Stomach smooth muscle (tissue), 2 donors: ENCODE measurements around the gene POLR2J.
"Not testable (repeated sequence)": the region's sequence is repeated elsewhere in the genome, so short reads cannot be mapped to it uniquely, and the experiment has no call there.

ENCODE experiments used
- H3K27ac ChIP-seq: one replicate; pipeline ENCODE4 v1.7.0; 2013; ENCODE audit warnings: mild to moderate bottlenecking, low read length, inconsistent platforms
- H3K27me3 ChIP-seq, 2 donors: one replicate each; pipeline ENCODE4 v1.7.0; 2013; ENCODE audit warnings: low read length in 2 of 2; ENCODE audit not compliant: insufficient read depth in 2 of 2, control insufficient read depth in 1 of 2
- H3K36me3 ChIP-seq, 2 donors: one replicate each; pipeline ENCODE4 v1.7.0; 2013; ENCODE audit warnings: low read length in 2 of 2; ENCODE audit not compliant: control insufficient read depth in 2 of 2, insufficient read depth in 2 of 2
- H3K4me1 ChIP-seq: one replicate; pipeline ENCODE4 v1.7.0; 2013; ENCODE audit warnings: low read length; ENCODE audit not compliant: control insufficient read depth, insufficient read depth
- H3K4me3 ChIP-seq, 2 donors: one replicate each; pipeline ENCODE4 v1.7.0; 2013; ENCODE audit warnings: low read length in 2 of 2
- H3K9ac ChIP-seq, 2 donors: one replicate each; pipeline ENCODE4 v1.7.0; 2013; ENCODE audit warnings: low read length in 2 of 2, mild to moderate bottlenecking in 1 of 2
- H3K9me3 ChIP-seq, 2 donors: one replicate each; pipeline ENCODE4 v1.7.0; 2013; ENCODE audit warnings: low read length in 2 of 2; ENCODE audit not compliant: control insufficient read depth in 2 of 2
- donor health status: healthy.
- donor health status: Pancreatic carcinoma.

POLR2J gene

GRCh38 chr7:102511860-102512522 is 33.3 kb upstream of the POLR2J start:
- not testable (repeated sequence) for H3K9ac ChIP-seq, H3K4me3 ChIP-seq, H3K36me3 ChIP-seq, H3K4me1 ChIP-seq, H3K27me3 ChIP-seq, H3K9me3 ChIP-seq
- peak overlapping the region; percentile 70 for H3K27ac ChIP-seq

- not testable (repeated sequence) for H3K4me3 ChIP-seq, H3K9me3 ChIP-seq, H3K36me3 ChIP-seq, H3K9ac ChIP-seq, H3K27me3 ChIP-seq, H3K27ac ChIP-seq, H3K4me1 ChIP-seq
Observed at GRCh38 chr7:102510575-102510974, 31.9 kb upstream of the POLR2J start.

GRCh38 chr7:102507410-102508088 is 28.8 kb upstream of the POLR2J start:
- H3K36me3 ChIP-seq, H3K27ac ChIP-seq, H3K4me3 ChIP-seq, H3K27me3 ChIP-seq, H3K4me1 ChIP-seq, H3K9ac ChIP-seq, H3K9me3 ChIP-seq: not testable (repeated sequence)

- not testable (repeated sequence) for H3K4me1 ChIP-seq, H3K4me3 ChIP-seq, H3K36me3 ChIP-seq, H3K9ac ChIP-seq, H3K9me3 ChIP-seq, H3K27me3 ChIP-seq, H3K27ac ChIP-seq
Observed at GRCh38 chr7:102505298-102506185, 26.8 kb upstream of the POLR2J start.

- not testable (repeated sequence) for H3K36me3 ChIP-seq, H3K4me3 ChIP-seq, H3K27me3 ChIP-seq, H3K27ac ChIP-seq, H3K9me3 ChIP-seq, H3K4me1 ChIP-seq, H3K9ac ChIP-seq
Observed at GRCh38 chr7:102503141-102503540, 24.4 kb upstream of the POLR2J start.

- not testable (repeated sequence) for H3K9me3 ChIP-seq
Observed at GRCh38 chr7:102498321-102498720, 19.6 kb upstream of the POLR2J start.

GRCh38 chr7:102497308-102497707 is 18.6 kb upstream of the POLR2J start:
- not testable (repeated sequence) for H3K36me3 ChIP-seq, H3K27me3 ChIP-seq, H3K4me1 ChIP-seq, H3K4me3 ChIP-seq, H3K9me3 ChIP-seq, H3K27ac ChIP-seq, H3K9ac ChIP-seq

More at GRCh38 chr7:102498321-102498720, 19.6 kb upstream of the POLR2J start:
- H3K27me3 ChIP-seq, H3K36me3 ChIP-seq, H3K4me1 ChIP-seq, H3K4me3 ChIP-seq, H3K27ac ChIP-seq, H3K9ac ChIP-seq: not testable (repeated sequence)

- not testable (repeated sequence) for H3K36me3 ChIP-seq, H3K9me3 ChIP-seq, H3K4me1 ChIP-seq, H3K27me3 ChIP-seq, H3K4me3 ChIP-seq, H3K9ac ChIP-seq, H3K27ac ChIP-seq
Observed at GRCh38 chr7:102496861-102497260, 18.1 kb upstream of the POLR2J start.

- not testable (repeated sequence) for H3K4me1 ChIP-seq, H3K9ac ChIP-seq, H3K27me3 ChIP-seq, H3K36me3 ChIP-seq, H3K4me3 ChIP-seq, H3K27ac ChIP-seq, H3K9me3 ChIP-seq
Observed at GRCh38 chr7:102494473-102495149, 15.9 kb upstream of the POLR2J start.

- H3K4me1 ChIP-seq, H3K9ac ChIP-seq, H3K27ac ChIP-seq, H3K9me3 ChIP-seq, H3K27me3 ChIP-seq, H3K36me3 ChIP-seq, H3K4me3 ChIP-seq: not testable (repeated sequence)
Observed at GRCh38 chr7:102494026-102494425, 15.3 kb upstream of the POLR2J start.
